Measurements from ENCODE around the gene VARS1. TPM values are rescaled to one million over a fixed set of nuclear protein-coding genes. Genes with fewer than 3 reads are reported as not detected.
"Not testable (repeated sequence)": the region's sequence is repeated elsewhere in the genome, so short reads cannot be mapped to it uniquely, and the experiment has no call there.

VARS1 gene
- total RNA-seq, 1 donor from 2014 or later: 165 TPM

DNA sequence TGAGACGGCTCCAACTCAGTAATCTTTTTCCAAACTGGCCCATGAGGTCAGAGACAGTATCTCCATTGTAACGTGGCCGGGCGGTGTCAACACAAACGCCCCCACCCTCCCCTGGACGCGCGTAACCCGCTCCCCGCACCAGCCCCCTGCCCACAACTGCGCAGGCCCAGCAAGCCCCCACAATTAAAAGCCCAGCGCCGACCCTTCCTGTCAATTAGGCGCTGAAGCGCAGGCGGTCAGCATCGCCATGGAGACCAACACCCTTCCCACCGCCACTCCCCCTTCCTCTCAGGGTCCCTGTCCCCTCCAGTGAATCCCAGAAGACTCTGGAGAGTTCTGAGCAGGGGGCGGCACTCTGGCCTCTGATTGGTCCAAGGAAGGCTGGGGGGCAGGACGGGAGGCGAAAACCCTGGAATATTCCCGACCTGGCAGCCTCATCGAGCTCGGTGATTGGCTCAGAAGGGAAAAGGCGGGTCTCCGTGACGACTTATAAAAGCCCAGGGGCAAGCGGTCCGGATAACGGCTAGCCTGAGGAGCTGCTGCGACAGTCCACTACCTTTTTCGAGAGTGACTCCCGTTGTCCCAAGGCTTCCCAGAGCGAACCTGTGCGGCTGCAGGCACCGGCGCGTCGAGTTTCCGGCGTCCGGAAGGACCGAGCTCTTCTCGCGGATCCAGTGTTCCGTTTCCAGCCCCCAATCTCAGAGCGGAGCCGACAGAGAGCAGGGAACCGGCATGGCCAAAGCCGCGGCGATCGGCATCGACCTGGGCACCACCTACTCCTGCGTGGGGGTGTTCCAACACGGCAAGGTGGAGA lies 19.7 kb upstream of the VARS1 start, which contains the start of the genes HSPA1A and HSPA1L:
Gene HSPA1A (plus strand): TSS at position 519 of the 814 bp plus-strand sequence. CDS start 214 bp downstream, at position 733.
Gene HSPA1L (minus strand): TSS at position 259 of the 814 bp plus-strand sequence. CDS start 3,311 bp downstream, outside the sequence.
- Histone ChIP-seq H3K27me3 (ENCODE audit: control insufficient read depth, insufficient read depth, low read length) (no peaks in the 10 kb centered on the region), H3K36me3 (ENCODE audit: control insufficient read depth, insufficient read depth, low read length) (no peaks in the 10 kb centered on the region), H3K4me3 (ENCODE audit: low read depth, low read length) (peak within 1 kb of the TSS; percentile 48)
- TF ChIP-seq CTCF (IDR thresholded peaks at IDR 0.05; ENCODE audit: insufficient read depth, low read length, poor library complexity, severe bottlenecking): no peak
- no peak for DNase-seq (ENCODE audit: low read depth)

GRCh38 chr6:31814677-31815024 lies 19.1 kb upstream of the VARS1 start:
- no peak for TF ChIP-seq CTCF (IDR thresholded peaks at IDR 0.05; ENCODE audit: insufficient read depth, low read length, poor library complexity, severe bottlenecking)
- Histone ChIP-seq H3K4me3 (ENCODE audit: low read depth, low read length) (peak overlapping the region; percentile 34), H3K36me3 (ENCODE audit: control insufficient read depth, insufficient read depth, low read length) (no peaks in the 10 kb centered on the region), H3K27me3 (ENCODE audit: control insufficient read depth, insufficient read depth, low read length) (no peaks in the 10 kb centered on the region)
- peak; percentile 98 for DNase-seq (ENCODE audit: low read depth)

GRCh38 chr6:31813465-31813849 lies 17.9 kb upstream of the VARS1 start:
- no peak for TF ChIP-seq CTCF (IDR thresholded peaks at IDR 0.05; ENCODE audit: insufficient read depth, low read length, poor library complexity, severe bottlenecking)
- DNase-seq (ENCODE audit: low read depth): no peak
- H3K4me3 ChIP-seq (ENCODE audit: low read depth, low read length): no peak overlapping the region
- H3K36me3 ChIP-seq (ENCODE audit: control insufficient read depth, insufficient read depth, low read length): no peaks in the 10 kb centered on the region
- no peaks in the 10 kb centered on the region for H3K27me3 ChIP-seq (ENCODE audit: control insufficient read depth, insufficient read depth, low read length)

DNA sequence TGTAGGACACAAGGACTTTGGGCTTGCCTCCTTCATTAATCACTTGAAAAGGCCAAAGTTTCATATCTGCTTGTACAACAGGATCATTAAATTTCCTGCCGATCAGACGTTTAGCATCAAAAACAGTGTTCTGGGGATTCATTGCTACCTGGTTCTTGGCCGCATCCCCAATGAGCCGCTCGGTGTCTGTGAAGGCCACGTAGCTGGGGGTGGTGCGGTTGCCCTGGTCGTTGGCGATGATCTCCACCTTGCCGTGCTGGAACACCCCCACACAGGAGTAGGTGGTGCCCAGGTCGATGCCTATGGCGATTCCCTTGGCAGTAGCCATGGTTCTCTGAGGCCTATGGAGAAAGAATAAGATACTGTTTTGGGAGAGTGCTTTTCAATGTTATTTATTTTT lies 16.1 kb upstream of the VARS1 start:
- no peak for TF ChIP-seq CTCF (IDR thresholded peaks at IDR 0.05; ENCODE audit: insufficient read depth, low read length, poor library complexity, severe bottlenecking)
- no peaks in the 10 kb centered on the region for H3K27me3 ChIP-seq (ENCODE audit: control insufficient read depth, insufficient read depth, low read length)
- no peaks in the 10 kb centered on the region for H3K36me3 ChIP-seq (ENCODE audit: control insufficient read depth, insufficient read depth, low read length)
- DNase-seq (ENCODE audit: low read depth): no peak
- H3K4me3 ChIP-seq (ENCODE audit: low read depth, low read length): no peak overlapping the region

GRCh38 chr6:31808599-31808998 lies 13.0 kb upstream of the VARS1 start:
- not testable (repeated sequence) for H3K27me3 ChIP-seq (ENCODE audit: control insufficient read depth, insufficient read depth, low read length); H3K4me3 ChIP-seq (ENCODE audit: low read depth, low read length); H3K36me3 ChIP-seq (ENCODE audit: control insufficient read depth, insufficient read depth, low read length); DNase-seq (ENCODE audit: low read depth)

DNA sequence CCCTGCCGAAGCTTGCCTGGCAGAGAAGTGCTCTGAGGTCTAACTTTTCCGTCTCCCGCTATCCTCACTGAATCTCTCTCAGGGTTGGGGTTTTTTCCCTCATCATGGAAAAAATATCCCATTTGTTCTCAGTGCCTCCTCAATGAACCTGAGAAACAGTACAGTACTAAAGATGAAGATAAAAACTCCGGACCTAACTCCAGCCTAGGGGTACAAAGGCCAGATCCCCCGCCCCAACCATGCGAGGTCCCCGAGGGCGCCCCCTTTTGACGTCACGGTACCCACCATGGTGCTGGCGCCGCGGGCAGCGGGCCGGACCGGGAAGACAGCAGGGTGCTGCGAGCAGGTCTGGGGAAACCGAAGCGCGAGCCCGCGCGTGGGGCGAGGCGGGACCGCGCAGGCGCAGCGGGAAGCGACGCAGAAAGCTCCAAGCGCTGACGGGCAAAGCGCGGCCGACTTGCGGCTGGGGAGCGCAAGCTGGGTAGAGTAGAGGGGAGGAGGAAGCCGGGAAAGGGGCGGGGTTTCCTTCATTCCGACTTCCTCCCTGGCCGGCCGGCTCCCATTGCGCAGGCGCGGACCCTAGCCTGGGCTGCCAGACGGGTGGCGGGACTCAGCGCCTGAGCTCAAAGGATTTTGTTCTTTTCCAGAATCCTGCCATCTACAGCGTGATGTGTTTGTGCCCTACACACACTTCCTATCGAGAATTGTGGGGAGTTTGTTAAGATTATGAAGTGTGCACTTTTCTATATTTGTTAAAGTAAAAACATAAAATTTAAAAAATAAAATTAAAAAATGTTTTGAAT lies 11.1 kb upstream of the VARS1 start, which contains the start of gene LSM2:
Gene LSM2 (minus strand): TSS at position 497 of the 803 bp plus-strand sequence. CDS start 209 bp downstream, at position 288.
- Histone ChIP-seq H3K4me3 (ENCODE audit: low read depth, low read length) (peak within 1 kb of the TSS; percentile 70), H3K27me3 (ENCODE audit: control insufficient read depth, insufficient read depth, low read length) (no peaks in the 10 kb centered on the region), H3K36me3 (ENCODE audit: control insufficient read depth, insufficient read depth, low read length) (no peaks in the 10 kb centered on the region)
- DNase-seq (ENCODE audit: low read depth): no peak
- TF ChIP-seq CTCF (IDR thresholded peaks at IDR 0.05; ENCODE audit: insufficient read depth, low read length, poor library complexity, severe bottlenecking): peak; percentile 32
